Stomach smooth muscle (tissue), 2 donors: ENCODE data around the gene UVRAG.

Source experiments
- H3K27ac ChIP-seq: one replicate; pipeline ENCODE4 v1.7.0; 2013; ENCODE audit warnings: mild to moderate bottlenecking, low read length, inconsistent platforms
- H3K27me3 ChIP-seq, 2 donors: one replicate each; pipeline ENCODE4 v1.7.0; 2013; ENCODE audit warnings: low read length in 2 of 2; ENCODE audit not compliant: insufficient read depth in 2 of 2, control insufficient read depth in 1 of 2
- H3K36me3 ChIP-seq, 2 donors: one replicate each; pipeline ENCODE4 v1.7.0; 2013; ENCODE audit warnings: low read length in 2 of 2; ENCODE audit not compliant: control insufficient read depth in 2 of 2, insufficient read depth in 2 of 2
- H3K4me1 ChIP-seq: one replicate; pipeline ENCODE4 v1.7.0; 2013; ENCODE audit warnings: low read length; ENCODE audit not compliant: control insufficient read depth, insufficient read depth
- H3K4me3 ChIP-seq, 2 donors: one replicate each; pipeline ENCODE4 v1.7.0; 2013; ENCODE audit warnings: low read length in 2 of 2
- H3K9ac ChIP-seq, 2 donors: one replicate each; pipeline ENCODE4 v1.7.0; 2013; ENCODE audit warnings: low read length in 2 of 2, mild to moderate bottlenecking in 1 of 2
- H3K9me3 ChIP-seq, 2 donors: one replicate each; pipeline ENCODE4 v1.7.0; 2013; ENCODE audit warnings: low read length in 2 of 2; ENCODE audit not compliant: control insufficient read depth in 2 of 2
- donor health status: healthy.
- donor health status: Pancreatic carcinoma.

UVRAG gene

GRCh38 chr11:75814677-75815344, at the start of gene UVRAG:
UVRAG (plus strand) TSS chr11:75815210; CDS start chr11:75815408, 198 bp downstream.
- Histone ChIP-seq H3K27ac (peak within 1 kb of the TSS; percentile 78), H3K9ac (peak within 1 kb of the TSS; percentile 83 to 87)

DNA sequence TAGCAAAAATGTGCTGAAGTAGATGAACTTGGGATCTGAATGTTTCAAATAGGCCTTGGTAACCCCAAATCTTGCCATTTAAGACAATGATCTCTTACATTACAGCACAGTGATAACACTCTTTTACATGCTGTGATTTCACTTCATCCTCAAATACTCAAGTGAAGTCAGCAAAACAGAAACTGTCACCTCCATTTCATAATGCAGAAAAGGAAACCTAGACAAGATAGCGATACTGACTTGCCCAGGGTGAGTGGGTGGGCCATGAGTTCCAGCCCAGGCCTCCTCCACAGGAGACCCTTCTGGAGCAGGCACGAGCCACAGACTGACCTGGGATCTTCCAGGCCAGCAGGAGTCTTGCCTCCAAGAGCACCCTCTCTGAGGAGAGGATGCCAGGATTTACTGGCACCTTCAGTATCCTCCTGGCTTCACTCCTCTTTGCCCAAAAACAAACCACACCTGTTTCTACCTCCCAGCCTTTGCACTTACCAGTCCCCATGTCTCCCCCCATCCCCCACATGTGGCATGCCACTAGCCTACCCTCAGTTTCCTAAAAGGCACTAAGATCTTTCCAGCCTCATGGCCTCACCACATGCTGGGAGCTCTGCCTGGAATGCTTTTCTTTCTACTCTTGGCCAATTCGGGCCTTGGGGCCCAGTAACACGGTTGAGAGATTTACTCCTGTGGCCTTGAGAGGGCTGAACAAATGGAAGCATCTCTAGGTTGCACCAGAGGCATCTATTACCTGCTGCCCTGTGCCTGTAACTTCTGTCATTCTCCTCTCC, 48.4 kb upstream of the UVRAG start:
- Histone ChIP-seq H3K4me3 (no peak overlapping the region), H3K27ac (no peak overlapping the region), H3K9me3 (no peaks in the 10 kb centered on the region), H3K27me3 (no peaks in the 10 kb centered on the region), H3K9ac (no peak overlapping the region), H3K4me1 (peaks cover 18% of the 10 kb centered on the region), H3K36me3 (no peaks in the 10 kb centered on the region)

More at GRCh38 chr11:75814677-75815344, at the start of gene UVRAG:
- H3K4me3 ChIP-seq, result peak within 1 kb of the TSS; percentile 84 to 95
- no peaks in the 10 kb centered on the region for H3K36me3 ChIP-seq
- no peaks in the 10 kb centered on the region for H3K27me3 ChIP-seq
- H3K9me3 ChIP-seq, result no peaks in the 10 kb centered on the region
- peaks cover 15% of the 10 kb centered on the region for H3K4me1 ChIP-seq

DNA sequence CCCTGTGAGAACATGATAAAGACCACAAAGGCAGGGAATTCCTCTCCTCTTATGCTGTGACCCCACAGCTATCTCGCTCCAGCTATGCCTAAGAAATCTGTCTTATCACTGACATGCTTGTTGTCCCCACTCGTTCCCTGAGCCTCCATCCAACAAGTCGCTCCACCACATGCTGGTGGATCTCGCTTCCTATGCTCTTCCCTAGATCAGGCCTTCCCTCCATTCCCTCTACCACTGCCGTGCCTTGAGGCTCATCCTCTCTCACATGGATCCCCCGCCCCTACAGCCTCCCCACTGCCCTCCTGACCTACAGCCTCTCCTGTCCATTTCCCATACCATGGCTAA, 47.8 kb upstream of the UVRAG start:
- Histone ChIP-seq H3K9me3 (no peaks in the 10 kb centered on the region), H3K27me3 (no peaks in the 10 kb centered on the region), H3K36me3 (no peaks in the 10 kb centered on the region), H3K4me3 (no peak overlapping the region), H3K4me1 (peaks cover 18% of the 10 kb centered on the region), H3K27ac (no peak overlapping the region), H3K9ac (no peak overlapping the region)

- peaks cover 18% of the 10 kb centered on the region for H3K4me1 ChIP-seq
- H3K36me3 ChIP-seq, result no peaks in the 10 kb centered on the region
- H3K4me3 ChIP-seq, result peak overlapping the region; percentile 63 to 69
- no peak overlapping the region for H3K9ac ChIP-seq
- no peak overlapping the region for H3K27ac ChIP-seq
- H3K27me3 ChIP-seq, result no peaks in the 10 kb centered on the region
- H3K9me3 ChIP-seq, result no peaks in the 10 kb centered on the region
Measured at GRCh38 chr11:75767793-75768111, 47.3 kb upstream of the UVRAG start.

DNA sequence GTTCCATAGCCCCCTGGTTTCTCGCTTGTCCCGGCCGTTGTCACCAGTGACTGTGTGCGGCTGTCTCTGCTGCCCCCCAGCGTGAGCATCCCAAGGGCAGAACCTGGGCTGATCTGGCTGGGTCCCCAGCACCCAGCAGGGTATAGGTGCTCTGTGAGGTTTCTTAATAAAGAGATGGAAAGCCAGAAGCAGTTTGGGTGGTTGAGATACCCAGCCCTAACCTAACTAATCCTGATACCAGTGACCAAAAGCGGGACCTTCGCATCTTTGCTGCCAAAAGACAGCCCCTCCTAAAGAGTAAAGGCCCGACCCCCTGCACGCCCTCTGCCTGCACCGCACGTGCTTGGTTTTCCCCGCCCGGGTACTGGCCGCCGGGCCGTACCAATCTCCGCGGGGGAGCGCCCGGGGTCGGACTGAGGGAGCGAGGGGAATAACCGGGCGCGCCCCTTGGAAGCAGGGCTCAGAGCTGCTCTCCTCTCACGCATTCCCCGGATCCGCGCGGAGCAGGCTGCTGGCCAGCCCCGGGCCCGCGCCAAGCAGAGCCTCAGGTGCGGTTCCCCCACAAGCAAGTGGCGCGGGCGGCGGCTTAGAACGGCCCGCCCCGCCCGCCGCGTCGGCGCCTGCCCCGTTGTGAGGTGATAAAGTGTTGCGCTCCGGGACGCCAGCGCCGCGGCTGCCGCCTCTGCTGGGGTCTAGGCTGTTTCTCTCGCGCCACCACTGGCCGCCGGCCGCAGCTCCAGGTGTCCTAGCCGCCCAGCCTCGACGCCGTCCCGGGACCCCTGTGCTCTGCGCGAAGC, 46.7 kb upstream of the UVRAG start, which contains the start of gene DGAT2:
DGAT2 (plus strand) TSS at position 667 of the 797 bp plus-strand sequence. CDS start 214 bp downstream, outside the sequence.
- no peaks in the 10 kb centered on the region for H3K27me3 ChIP-seq
- peak within 1 kb of the TSS; percentile 36 to 61 for H3K9ac ChIP-seq
- no peak within 1 kb of the TSS for H3K27ac ChIP-seq
- peak within 1 kb of the TSS; percentile 63 to 69 for H3K4me3 ChIP-seq
- H3K4me1 ChIP-seq, result peaks cover 18% of the 10 kb centered on the region
- no peaks in the 10 kb centered on the region for H3K9me3 ChIP-seq
- no peaks in the 10 kb centered on the region for H3K36me3 ChIP-seq

- H3K27ac ChIP-seq, result no peak overlapping the region
- peaks cover 18% of the 10 kb centered on the region for H3K4me1 ChIP-seq
- no peaks in the 10 kb centered on the region for H3K27me3 ChIP-seq
- H3K9me3 ChIP-seq, result no peaks in the 10 kb centered on the region
- peak overlapping the region in 1 of 2 donors; percentile 61 for H3K9ac ChIP-seq
- H3K36me3 ChIP-seq, result no peaks in the 10 kb centered on the region
- peak overlapping the region; percentile 63 to 69 for H3K4me3 ChIP-seq
Measured at GRCh38 chr11:75768909-75769771, 45.9 kb upstream of the UVRAG start.

DNA sequence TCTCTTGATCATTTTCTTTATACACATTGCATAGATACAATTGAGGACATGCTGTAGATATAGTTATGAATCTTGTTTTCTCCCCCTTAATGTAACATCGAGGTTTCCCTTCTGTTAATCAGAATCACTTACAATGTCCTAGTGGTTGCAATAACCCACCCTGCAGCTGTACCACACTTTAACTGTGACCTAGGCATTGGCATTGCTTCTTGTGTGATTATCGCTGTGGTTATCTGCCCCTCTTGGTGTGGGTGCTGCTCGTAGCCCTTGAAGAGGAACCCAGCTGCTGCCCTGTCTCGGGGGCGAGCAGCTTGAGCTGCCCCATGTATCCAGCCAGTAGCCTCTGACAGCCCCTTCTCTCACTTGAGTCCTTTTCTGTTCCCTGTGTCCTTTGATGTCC, 44.9 kb upstream of the UVRAG start:
- Histone ChIP-seq H3K4me1 (peaks cover 18% of the 10 kb centered on the region), H3K9ac (no peak overlapping the region), H3K27ac (no peak overlapping the region), H3K4me3 (no peak overlapping the region), H3K9me3 (no peaks in the 10 kb centered on the region), H3K27me3 (no peaks in the 10 kb centered on the region), H3K36me3 (no peaks in the 10 kb centered on the region)

GRCh38 chr11:75771646-75772410, 43.2 kb upstream of the UVRAG start:
- H3K27ac ChIP-seq, result no peak overlapping the region
- H3K4me1 ChIP-seq, result peaks cover 18% of the 10 kb centered on the region
- no peaks in the 10 kb centered on the region for H3K36me3 ChIP-seq
- no peak overlapping the region for H3K9ac ChIP-seq
- H3K9me3 ChIP-seq, result no peaks in the 10 kb centered on the region
- no peak overlapping the region for H3K4me3 ChIP-seq
- H3K27me3 ChIP-seq, result no peaks in the 10 kb centered on the region

- Histone ChIP-seq H3K9me3 (no peaks in the 10 kb centered on the region), H3K27ac (no peak overlapping the region), H3K4me1 (peaks cover 6% of the 10 kb centered on the region), H3K4me3 (no peak overlapping the region), H3K27me3 (no peaks in the 10 kb centered on the region), H3K36me3 (no peaks in the 10 kb centered on the region), H3K9ac (no peak overlapping the region)
Measured at GRCh38 chr11:75773595-75774353, 41.2 kb upstream of the UVRAG start.
